BJ (cell line): ENCODE measurements around the gene RAB17. TPM values are rescaled to one million over a fixed set of nuclear protein-coding genes. Genes with fewer than 3 reads are reported as not detected.

Experiments
- CTCF ChIA-PET: fragments of 350-600 bp; formaldehyde crosslinking; extraction: SDS; loops from one replicate; lab custom pipeline; 2021; ENCODE audit warnings: antibody characterized with exemption, inconsistent platforms; lab: Yijun Ruan, JAX
- POLR2A ChIA-PET: fragments of 300-600 bp; sonication (Branson Sonifier 250); formaldehyde crosslinking; extraction: SDS; loops from one replicate; lab custom pipeline; 2021; ENCODE audit warnings: antibody characterized with exemption; lab: Charles Lee
- DNase-seq: peaks from one replicate; pipeline ENCODE4 v3.0.0-alpha.2; 2011; ENCODE audit warnings: low read depth
- H3K27me3 ChIP-seq: 2 replicates; pipeline ENCODE4 v1.6.0; 2011; ENCODE audit warnings: low read length; ENCODE audit not compliant: control insufficient read depth, insufficient read depth
- H3K36me3 ChIP-seq: 2 replicates; pipeline ENCODE4 v1.5.1; 2011; ENCODE audit warnings: low read length; ENCODE audit not compliant: control insufficient read depth, insufficient read depth
- H3K4me3 ChIP-seq: 2 replicates; pipeline ENCODE4 v1.5.1; 2011; ENCODE audit warnings: low read depth, mild to moderate bottlenecking, control low read depth, low read length
- CTCF ChIP-seq: IDR thresholded peaks from 2 replicates; pipeline ENCODE4 v1.5.1; 2011; ENCODE audit warnings: low read depth, mild to moderate bottlenecking, control low read depth, inconsistent platforms, low read length, moderate library complexity; ENCODE audit not compliant: insufficient read depth
- polyA plus RNA-seq: library from polyadenylated mRNA; depleted of rRNA; stranded (reverse); fragments of >200 nt; gene quantifications from 2 replicates; pipeline ENCODE4 v1.2.3, GENCODE V29; 2011

Gene RAB17
- polyA plus RNA-seq, 1 experiment = 0.25 TPM

DNA sequence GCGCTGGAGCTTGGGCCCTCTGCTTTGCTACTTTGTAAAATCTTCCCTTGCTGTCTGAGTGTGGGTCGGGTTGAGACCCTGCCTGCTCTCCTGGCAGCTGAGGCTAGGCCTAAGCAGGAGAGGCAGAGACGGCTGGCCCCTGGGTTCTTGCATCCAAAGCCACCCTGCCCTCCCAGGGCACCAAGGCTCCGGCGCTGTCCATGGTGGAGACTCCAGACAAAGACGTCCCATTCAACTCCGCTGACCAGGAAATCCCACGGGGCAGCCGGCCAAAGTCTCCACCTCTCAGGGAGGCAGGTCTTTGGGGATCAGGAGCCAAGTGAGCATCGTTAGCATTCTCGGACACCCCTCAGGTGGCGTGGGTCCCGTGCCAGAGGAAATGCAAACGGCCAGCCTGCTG lies 26.7 kb downstream of the RAB17 start:
- H3K36me3 ChIP-seq = no peaks in the 10 kb centered on the region
- H3K4me3 ChIP-seq = no peak overlapping the region
- H3K27me3 ChIP-seq = no peaks in the 10 kb centered on the region; the same call in 1 of the 2 replicates
- CTCF ChIA-PET = interaction anchor here (4.2 kb wide), 1 partner anchor 8 kb away, joined by 31 read pairs; no protein-coding TSS in a partner anchor
- POLR2A ChIA-PET = no interaction called here
- no peak for TF ChIP-seq CTCF
- no peak for DNase-seq

GRCh38 chr2:237561221-237561620 lies 29.3 kb downstream of the RAB17 start:
- Histone ChIP-seq H3K36me3 (no peaks in the 10 kb centered on the region), H3K27me3 (no peaks in the 10 kb centered on the region; the same call in 1 of the 2 replicates), H3K4me3 (no peak overlapping the region)
- ChIA-PET POLR2A (no interaction called here), CTCF (interaction anchor here (0.9 to 4.2 kb wide), 2 partner anchors 11 to 48 kb away, joined by 3 to 31 read pairs; no protein-coding TSS in a partner anchor)
- no peak for TF ChIP-seq CTCF
- DNase-seq = no peak

DNA sequence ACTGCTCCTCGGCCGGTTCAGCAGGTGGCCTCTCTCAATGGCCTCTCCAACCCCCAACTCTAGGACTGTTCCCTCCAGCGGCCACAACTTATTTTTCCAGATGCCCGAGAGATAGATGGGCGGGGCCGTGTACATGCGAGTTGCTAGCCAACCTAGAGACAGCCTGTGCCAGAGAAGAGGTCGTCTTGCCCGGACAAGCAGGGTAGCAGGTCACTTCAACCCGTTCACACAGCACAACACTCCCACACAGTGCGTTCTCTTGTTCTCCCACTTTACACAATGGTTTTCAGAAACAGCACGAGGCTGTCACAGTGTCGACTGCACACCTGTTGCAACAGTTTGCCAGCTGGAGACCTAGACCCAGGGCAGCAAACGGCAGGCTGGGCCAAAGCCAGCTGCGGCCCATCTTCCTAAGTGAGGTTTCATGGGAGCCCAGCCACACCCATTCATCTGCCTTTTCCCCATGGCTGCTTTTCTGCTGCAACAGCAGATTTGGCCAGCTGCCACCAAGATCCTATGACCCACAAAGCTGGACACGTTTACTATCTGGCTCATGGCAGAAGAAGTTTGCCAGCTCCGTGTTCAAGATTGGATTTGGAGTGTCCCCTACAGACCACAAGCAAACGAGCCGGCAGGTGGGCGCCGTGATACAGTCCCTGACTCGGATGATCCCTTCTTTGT lies 31.4 kb downstream of the RAB17 start:
- ChIA-PET POLR2A (no interaction called here), CTCF (interaction anchor here (0.7 to 3.7 kb wide), 5 partner anchors 11 to 145 kb away, joined by 3 to 24 read pairs (median 4); partner anchors contain the start of gene COL6A3)
- Histone ChIP-seq H3K36me3 (peaks cover 2% of the 10 kb centered on the region), H3K27me3 (no peaks in the 10 kb centered on the region; the same call in 1 of the 2 replicates), H3K4me3 (no peak overlapping the region)
- peak; percentile 32 for TF ChIP-seq CTCF
- peak; percentile 74 for DNase-seq

GRCh38 chr2:237557633-237558015 lies 32.9 kb downstream of the RAB17 start:
- ChIA-PET POLR2A (no interaction called here), CTCF (interaction anchor here (3.7 to 3.8 kb wide), 2 partner anchors 14 to 45 kb away, joined by 23 to 24 read pairs; no protein-coding TSS in a partner anchor)
- H3K27me3 ChIP-seq = no peaks in the 10 kb centered on the region; the same call in 1 of the 2 replicates
- H3K4me3 ChIP-seq = no peak overlapping the region
- H3K36me3 ChIP-seq = peaks cover 13% of the 10 kb centered on the region
- no peak for TF ChIP-seq CTCF
- no peak for DNase-seq

GRCh38 chr2:237556773-237557632 lies 33.5 kb downstream of the RAB17 start:
- DNase-seq = no peak
- H3K36me3 ChIP-seq = peaks cover 14% of the 10 kb centered on the region
- H3K4me3 ChIP-seq = no peak overlapping the region
- POLR2A ChIA-PET = no interaction called here
- H3K27me3 ChIP-seq = no peaks in the 10 kb centered on the region; the same call in 1 of the 2 replicates
- CTCF ChIA-PET = interaction anchor here (3.7 to 3.8 kb wide), 2 partner anchors 15 to 45 kb away, joined by 23 to 24 read pairs; no protein-coding TSS in a partner anchor
- TF ChIP-seq CTCF = no peak
